DMS53 treated with DMSO at 0.1 percent for 48 hours (cell line): ENCODE results near the gene ARHGEF37.
"Not testable (repeated sequence)": the region's sequence is repeated elsewhere in the genome, so short reads cannot be mapped to it uniquely, and the experiment has no call there.

Source experiments
- DNase-seq: peaks from one replicate; lab custom pipeline; 2025; ENCODE audit not compliant: unreplicated experiment; lab: John Stamatoyannopoulos, UW

Gene ARHGEF37

GRCh38 chr5:149669273-149669672, 88.0 kb downstream of the ARHGEF37 start:
- not testable (repeated sequence) for DNase-seq

- peak; percentile 36 for DNase-seq
These were observed 90.2 kb downstream of the ARHGEF37 start for GRCh38 chr5:149671544-149671943.

- no peak for DNase-seq
These were observed 91.6 kb downstream of the ARHGEF37 start for GRCh38 chr5:149672701-149673476.

- DNase-seq, result no peak
These were observed 93.4 kb downstream of the ARHGEF37 start for GRCh38 chr5:149674686-149675085.

- DNase-seq, result no peak
These were observed 94.4 kb downstream of the ARHGEF37 start for GRCh38 chr5:149675610-149676201.

GRCh38 chr5:149677731-149678130, 96.4 kb downstream of the ARHGEF37 start:
- DNase-seq, result no peak

GRCh38 chr5:149679876-149680809, 98.8 kb downstream of the ARHGEF37 start:
- DNase-seq, result no peak

GRCh38 chr5:149680810-149681221, 99.5 kb downstream of the ARHGEF37 start:
- DNase-seq, result no peak

- no peak for DNase-seq
These were observed 100.0 kb downstream of the ARHGEF37 start for GRCh38 chr5:149681252-149681651.

- DNase-seq, result no peak
These were observed 100.6 kb downstream of the ARHGEF37 start for GRCh38 chr5:149681922-149682321.

GRCh38 chr5:149682532-149683075, 101.3 kb downstream of the ARHGEF37 start:
- DNase-seq, result no peak

GRCh38 chr5:149683964-149684363, 102.7 kb downstream of the ARHGEF37 start:
- no peak for DNase-seq

GRCh38 chr5:149684371-149684770, 103.1 kb downstream of the ARHGEF37 start:
- no peak for DNase-seq
